Non-pigmented ciliary epithelial cell (primary cell): ENCODE measurements around the gene ABT1.
"Not testable (repeated sequence)": the region's sequence is repeated elsewhere in the genome, so short reads cannot be mapped to it uniquely, and the experiment has no call there.

ENCODE experiments used
- DNase-seq: peaks from one replicate; pipeline ENCODE4 v3.0.0-alpha.2; 2010; ENCODE audit warnings: low read depth

The ABT1 gene

DNA sequence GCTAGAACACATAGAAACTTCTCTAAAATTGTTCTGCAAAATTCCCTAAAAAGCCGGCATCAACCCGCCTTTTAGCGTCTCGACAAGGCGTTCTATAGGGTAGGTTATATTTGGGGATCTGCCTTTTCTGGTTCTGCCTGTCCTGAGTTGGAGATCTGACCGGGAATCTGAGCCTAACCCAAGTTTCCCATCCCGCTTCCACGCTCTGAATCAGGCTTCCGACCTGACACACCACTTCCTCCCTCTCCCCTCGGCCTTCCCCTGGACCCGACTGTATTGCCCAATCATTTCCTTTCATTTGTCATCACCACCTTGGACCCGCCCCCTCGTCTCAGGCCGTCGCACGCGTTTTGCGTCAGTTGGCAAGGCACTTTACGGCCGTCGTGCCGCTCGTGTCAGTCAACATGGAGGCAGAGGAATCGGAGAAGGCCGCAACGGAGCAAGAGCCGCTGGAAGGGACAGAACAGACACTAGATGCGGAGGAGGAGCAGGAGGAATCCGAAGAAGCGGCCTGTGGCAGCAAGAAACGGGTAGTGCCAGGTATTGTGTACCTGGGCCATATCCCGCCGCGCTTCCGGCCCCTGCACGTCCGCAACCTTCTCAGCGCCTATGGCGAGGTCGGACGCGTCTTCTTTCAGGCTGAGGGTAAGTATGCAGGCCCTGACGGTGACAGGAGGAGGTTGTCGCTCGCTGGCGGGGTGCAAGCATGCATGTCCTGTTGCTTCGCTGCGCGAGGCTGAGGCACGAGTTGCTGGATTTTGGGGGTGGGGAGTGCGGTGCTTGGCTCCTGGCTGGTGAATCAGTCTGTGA, at the start of gene ABT1:
TSS of gene ABT1 (plus strand) at position 375 of the 810 bp plus-strand sequence. CDS start at position 405, 30 bp downstream.
- peak; percentile 94 for DNase-seq

DNA sequence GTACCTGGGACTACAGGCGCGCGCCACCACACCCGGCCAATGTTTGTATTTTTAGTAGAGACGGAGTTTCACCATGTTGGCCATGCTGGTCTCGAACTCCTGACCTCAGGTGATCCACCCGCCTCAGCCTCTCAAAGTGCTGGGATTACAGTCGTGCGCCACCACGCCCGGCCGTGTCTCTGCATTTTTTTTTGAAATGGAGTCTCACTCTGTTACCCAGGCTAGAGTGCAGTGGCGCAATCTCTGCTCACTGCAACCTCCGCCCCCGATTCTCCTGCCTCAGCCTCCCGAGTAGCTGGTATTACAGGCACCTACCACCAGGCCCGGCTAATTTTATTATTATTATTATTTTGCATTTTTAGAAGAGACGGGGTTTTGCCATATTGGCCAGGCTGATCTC, 49.4 kb upstream of the ABT1 start:
- DNase-seq: not testable (repeated sequence)

DNA sequence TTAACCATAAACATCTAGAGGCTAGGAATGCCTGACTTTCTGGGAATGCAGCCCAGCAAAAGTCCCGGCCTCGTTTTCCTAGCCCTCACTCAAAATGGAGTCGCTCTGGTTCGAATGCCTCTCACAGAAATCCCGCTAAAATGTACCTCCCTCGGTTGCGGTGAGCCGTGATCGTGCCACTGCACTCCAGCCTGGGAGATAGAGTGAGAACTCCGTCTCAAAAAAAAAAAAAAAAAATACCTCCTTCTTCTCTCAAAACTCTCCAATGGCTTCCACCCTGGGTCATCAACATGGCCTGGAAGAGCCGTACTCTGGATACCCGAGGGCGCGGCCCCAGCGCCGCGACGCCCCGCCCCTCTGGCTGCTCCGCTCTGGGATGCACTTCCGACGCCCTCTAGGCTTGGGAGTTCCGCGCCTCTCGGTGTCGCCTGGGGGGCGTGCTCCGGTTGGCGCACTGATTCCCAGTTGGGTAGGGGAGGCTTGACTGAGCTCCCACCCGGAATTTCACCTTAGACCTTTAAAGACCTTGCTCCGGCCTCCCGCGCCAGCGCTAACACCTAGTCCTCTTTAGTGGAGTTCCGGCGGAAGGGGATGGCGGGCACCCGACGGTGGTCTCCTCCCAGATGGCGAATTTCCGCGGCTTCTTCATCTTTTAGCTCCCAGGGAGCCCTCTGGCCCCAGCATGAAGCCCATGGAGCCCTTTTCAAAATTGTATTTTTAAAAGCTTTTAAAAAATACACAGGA, 46.3 kb upstream of the ABT1 start:
- no peak for DNase-seq

DNA sequence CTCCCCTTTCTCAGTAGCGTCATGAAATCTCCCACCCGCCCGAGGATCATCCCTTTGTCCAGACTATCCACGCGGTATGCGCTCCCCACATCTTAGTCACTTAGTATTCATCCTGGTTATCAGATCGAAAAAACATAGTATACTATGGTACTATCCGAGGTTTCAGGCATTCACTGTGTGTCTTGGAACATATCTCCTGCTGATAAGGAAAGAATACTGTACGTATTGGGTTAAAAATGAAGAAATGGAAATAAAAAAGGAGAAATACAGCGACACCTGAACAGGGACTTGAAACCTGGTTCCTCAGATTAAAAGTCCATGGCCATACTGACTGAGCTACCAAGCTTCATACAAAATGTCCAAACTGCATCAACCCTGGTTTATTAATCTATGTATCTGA, 44.5 kb upstream of the ABT1 start:
- DNase-seq: no peak

DNA sequence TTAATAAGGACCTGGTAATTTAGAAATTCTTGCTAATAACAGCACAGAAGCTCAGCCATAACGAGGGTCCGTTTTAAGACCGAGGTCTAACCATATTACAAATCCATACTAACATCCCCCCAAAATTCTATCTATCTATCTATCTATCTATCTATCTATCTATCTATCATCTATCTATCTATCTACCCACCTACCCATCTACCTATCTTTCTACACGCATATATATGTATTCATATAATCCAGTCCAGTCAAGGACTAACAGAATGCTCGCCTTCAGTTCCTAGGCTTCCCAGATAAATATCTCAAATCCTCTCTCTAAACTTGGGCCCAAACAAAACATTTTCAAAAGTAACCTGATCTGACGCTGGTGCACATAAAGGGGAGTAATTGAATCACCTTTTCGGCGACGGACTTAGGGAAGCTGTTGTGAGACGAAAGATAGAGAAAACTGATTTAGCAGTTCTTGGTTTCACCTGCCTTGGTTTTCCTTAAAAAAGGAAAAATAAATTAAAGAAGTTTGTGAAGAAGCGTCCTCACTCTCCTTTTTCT, 44.0 kb upstream of the ABT1 start:
- no peak for DNase-seq

DNA sequence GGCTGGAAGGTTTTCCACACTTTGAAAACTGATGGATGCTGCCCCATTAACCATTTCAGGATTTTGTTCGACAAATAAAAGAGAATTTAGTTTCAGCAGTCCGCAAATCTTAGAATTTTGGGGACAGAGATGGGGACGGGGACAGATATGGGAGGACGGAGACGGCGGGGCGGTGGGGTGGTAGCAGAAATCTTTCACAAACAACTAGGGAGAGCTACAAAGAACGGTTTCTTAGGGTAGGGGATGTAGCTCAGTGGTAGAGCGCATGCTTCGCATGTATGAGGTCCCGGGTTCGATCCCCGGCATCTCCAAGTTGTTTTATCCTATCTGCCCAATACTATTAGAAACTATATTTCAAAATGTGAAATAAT, 43.5 kb upstream of the ABT1 start:
- no peak for DNase-seq

DNA sequence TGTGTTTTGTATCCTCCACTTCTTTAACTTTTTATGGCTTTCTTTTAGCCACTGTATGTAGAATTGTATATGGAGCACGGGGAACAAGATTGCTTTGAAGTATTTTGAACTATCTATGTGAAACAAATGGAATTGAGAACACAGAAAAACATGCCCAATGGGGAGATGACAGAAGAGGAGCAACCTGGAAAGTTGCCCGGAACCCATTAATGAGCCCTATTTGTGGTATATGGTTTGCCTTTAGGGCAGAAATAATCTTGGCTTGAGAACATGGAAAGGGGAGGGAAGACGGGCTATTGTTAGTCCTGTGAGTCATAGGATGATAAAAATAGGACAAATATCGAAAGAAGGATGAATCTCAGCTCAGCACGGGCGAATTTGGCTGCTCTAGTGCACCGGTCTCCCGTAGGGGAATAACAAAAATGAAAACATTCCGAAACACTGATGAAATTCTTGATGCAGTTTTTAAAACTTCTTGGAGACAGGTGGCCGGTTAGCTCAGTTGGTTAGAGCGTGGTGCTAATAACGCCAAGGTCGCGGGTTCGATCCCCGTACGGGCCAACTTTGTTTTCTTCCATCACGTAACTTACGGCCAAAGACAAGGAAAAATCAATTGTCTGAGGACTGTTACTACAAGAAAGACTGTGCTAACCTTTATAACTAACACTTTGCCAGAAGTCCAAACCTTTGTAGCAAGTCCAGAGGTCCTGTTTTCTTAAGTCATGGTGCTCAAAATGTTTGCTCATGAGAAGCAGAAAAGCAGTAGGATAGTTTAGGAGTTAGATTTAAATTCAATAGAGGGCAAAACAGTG, 42.9 kb upstream of the ABT1 start:
- DNase-seq: peak; percentile 85

DNA sequence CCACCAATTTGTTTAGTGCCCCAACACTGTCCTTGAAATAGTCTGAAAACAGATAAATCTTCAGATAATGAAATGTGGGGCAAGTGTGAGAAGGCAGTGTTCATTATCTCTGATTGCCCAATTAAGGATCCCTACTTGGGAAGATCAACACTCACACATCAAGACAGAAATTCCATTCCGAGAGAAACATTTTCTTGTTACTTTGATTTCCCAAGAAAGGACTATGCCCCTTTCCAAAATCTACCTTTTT, 42.4 kb upstream of the ABT1 start:
- no peak for DNase-seq

DNA sequence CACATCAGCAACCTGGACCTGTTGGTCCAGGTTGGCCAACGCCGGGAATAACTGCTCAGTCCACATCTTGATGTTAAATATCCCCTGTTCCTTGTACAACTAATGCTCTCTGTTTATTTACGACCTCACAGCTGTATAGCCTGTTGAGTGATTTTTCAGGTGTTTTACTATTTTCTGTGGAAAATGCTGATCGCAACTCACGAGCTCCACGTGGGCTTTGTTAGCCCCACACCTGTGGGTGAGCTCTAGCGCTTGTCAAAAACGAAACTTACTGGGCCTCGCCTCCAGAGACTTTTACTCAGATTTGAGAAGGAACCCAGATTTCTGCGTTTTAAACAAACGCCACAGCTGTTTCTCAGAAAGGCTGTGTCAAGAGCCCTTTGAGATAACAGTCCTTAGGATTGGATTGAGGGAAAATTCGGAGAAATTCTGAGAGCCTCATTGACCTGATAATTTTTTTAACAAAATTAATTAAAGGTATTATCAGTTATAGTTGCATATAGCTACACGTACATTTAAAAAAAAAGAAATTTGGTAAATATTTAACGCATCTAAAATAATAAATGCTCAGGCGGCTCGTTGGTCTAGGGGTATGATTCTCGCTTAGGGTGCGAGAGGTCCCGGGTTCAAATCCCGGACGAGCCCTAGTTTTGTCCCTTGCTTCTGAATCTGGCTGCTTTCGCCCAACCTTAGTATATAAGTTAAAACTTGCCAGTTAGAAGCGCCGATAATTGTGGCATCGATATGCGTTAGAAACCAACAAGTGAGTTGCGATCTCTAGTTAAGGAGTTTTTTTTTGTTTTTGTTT, 41.9 kb upstream of the ABT1 start:
- no peak for DNase-seq

DNA sequence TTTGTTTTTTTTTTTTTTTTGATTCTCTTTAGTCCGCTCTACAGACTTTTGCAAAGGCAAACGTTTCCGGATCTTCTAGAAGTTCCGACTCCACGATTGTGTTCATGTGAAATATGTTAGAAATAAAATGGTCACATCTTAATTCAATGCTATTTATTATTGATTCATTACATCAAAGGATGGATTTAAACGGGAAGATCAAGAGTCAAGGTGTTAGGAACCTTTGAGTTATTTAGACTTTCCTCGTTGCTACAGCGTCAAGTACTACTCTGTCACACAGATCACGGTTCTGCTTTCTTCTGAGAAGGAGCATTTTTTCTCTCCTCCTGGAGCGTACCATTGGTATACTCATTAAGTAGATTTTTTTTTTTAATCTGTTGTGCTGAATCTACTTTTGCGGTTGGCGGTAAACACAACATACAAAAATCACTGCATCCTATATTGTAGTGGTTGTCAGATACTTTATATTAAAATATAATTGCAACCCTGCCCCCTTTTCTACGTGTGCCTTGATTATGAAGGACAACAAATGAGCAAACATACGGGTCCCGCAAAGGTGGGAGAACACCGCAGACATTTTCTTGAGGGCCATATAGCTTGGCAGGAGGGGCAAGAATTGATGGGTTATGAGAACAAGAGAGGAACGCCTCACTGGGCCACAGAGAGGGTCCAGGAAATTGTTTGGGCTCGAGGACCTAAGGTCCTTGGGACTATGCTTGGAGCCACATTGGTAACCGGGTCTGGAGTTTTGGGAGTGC, 41.1 kb upstream of the ABT1 start:
- DNase-seq: no peak

DNA sequence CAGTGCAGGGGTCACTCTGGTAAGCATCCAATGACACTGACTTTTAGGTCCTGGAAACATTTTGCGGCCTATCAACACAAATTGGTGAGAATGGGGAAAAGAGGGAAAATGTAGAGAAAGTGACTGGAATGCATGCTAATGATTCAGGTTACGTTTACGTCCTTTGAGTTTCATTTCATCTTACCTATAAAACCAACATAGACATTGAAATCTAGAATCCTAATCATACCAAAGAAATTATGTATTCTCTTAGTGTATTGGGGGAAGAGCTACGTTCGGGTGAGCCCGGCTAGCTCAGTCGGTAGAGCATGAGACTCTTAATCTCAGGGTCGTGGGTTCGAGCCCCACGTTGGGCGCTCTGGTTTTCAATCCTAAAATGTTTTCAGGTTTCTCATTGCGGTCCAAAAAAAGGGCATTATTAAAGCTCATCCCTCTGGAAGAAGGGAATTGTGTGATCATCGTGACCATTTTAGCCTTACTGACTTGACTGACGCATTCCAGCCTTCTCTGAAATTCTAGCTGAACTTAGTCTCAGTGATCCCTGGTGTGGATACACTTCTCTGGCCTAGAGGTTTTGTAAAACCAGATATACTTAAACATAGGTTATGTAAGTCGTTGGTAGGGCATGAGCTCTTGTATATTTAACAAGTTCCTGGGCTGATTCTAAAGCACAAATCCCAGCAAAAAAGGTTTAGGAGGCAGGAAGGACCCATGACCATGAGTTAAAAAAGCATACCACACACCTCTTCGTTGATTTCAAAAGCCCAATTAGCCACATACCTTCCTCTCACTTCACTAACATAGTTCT, 40.3 kb upstream of the ABT1 start:
- DNase-seq: peak; percentile 91

DNA sequence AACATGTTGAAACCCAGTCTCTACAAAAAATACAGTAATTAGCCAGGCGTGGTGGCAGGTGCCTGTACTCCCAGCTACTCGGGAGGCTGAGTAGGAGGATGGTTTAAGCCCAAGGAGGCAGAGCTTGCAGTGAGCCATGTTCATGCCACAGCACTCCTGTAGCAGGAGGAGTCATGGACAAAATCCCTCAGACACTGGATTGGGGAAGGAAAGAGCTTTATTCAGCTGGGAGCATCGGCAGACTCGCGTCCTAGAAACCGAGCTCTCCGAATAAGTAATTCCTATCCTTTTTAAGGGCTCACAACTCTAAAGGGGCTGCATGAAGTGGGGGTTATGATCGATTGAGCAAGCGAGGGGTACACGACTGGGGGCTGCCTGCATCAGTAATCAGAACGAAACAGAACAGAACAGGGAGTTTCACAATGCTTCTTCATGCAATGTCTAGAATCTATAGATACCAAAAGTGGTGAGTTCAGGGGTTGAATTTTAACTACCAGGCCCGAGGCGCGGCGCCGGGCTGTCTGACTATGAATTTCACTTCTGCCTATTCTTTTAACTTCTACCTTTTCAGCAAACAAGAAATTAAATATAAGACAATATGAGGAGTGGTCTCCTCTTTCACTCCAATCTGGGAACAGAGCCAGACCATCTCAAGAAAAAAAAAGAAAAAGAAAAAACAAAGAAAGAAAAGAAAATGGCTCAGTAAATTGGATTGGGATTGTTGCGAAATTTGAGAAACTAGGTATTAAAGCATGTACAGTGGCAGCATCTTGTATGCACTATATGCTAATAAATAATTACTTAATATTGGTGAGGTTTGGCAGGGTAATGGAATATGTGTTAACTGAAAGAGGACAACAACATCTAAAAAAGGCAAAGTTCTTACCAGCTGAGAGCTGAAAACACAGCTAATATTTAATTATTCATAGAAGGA, 35.0 kb upstream of the ABT1 start:
- DNase-seq: no peak

DNA sequence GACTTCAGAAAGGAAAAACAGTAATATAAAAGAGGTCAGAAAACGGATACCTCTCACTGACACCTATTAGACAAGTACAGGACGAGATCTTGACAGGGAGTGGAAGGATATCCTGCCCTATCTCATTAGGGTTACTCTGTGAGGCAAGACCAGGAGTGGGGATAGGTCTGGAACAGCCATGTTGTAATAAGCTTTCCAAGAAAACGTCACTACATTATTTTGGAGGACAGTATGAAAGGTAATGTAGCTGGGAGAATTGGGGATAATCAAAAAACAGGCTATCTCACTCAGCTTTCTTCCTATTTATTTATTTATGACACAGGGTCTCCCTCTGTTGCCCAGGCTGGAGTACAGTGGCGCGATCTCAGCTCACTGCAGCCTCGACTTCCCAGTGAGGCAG, 33.3 kb upstream of the ABT1 start:
- no peak for DNase-seq

DNA sequence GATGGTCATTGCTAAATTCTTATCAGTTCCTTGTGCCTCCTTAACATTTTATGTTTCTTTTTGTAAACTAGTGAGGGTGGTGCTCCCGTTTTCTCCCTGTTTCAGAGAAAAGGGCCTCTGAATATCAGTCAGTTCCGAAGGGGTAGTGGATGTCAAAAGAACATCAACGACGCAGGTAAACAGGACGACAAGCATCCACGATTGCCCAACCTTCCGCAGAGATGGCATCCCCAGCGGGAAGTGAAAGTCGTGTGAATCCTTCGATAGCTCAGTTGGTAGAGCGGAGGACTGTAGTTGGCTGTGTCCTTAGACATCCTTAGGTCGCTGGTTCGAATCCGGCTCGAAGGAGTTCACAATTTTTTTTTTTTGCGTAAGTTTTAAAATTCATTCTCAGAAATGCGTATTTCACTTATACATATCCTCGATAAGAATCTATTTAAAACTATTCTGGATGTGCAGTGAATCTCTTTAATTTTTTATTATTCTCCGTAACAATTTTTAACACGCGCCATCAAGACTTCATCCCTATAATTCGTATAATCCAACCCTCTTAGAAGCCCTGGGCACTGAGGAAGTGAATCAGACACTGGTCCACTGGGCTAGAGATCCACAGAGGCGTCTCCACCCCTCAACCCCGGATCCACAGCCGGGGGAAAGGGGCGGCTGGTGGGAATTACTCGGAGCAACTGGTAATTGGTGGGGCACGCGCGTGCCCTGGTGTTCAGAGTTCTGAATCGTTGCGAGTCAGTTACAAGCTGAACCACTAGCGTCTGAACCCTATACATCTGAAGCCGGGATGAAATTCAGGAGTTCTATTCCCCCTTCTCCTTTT, 27.9 kb upstream of the ABT1 start:
- DNase-seq: no peak

DNA sequence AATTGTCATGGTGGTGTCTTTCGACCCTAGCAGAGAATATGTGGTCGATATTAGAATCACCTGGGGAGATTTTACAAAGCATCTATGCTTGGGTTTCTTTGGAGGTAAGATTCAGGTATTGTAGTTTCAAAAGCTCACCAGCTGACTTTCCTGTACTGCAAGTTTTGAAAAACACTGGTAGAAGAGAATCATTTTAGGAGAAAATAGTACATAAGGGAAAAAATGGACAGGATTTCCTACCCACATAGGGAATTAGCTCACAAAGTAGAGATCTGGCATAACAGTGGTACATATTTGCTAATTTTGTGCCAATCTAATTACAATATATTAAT, 27.4 kb upstream of the ABT1 start:
- DNase-seq: no peak

DNA sequence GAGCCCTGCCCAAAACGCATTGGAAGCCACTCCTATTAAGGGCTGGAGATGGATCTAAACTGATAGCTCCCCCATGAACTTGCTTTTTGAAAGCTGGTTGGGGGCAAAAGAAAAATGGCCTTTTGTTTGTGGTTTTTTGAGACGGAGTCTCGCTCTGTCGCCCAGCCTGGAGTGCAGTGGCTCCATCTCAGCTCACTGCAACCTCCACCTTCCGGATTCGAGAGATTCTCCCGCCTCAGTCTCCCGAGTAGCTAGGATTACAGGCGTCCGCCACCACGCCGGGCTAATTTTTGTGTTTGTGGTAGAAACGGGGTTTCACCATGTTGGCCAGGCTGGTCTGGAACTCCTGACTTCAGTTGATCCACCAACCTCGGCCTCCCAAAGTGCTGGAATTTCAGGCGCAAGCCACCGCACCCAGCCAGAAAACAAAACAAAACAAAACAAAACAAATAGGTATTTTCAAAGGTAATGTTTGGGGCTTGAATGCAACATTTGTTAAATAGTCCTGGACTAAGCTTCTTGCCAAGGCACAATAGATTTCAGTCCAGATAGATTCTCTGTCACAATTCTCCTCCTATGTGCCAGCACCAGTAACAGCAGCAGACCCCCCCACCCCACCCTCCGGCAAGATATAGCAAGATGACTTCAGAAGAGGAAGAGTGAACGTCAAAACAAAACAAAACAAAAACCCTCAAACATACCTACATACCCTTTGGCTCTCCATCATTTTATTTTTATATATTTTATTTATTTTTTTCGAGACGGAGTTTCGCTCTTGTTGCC, 26.5 kb upstream of the ABT1 start:
- no peak for DNase-seq

DNA sequence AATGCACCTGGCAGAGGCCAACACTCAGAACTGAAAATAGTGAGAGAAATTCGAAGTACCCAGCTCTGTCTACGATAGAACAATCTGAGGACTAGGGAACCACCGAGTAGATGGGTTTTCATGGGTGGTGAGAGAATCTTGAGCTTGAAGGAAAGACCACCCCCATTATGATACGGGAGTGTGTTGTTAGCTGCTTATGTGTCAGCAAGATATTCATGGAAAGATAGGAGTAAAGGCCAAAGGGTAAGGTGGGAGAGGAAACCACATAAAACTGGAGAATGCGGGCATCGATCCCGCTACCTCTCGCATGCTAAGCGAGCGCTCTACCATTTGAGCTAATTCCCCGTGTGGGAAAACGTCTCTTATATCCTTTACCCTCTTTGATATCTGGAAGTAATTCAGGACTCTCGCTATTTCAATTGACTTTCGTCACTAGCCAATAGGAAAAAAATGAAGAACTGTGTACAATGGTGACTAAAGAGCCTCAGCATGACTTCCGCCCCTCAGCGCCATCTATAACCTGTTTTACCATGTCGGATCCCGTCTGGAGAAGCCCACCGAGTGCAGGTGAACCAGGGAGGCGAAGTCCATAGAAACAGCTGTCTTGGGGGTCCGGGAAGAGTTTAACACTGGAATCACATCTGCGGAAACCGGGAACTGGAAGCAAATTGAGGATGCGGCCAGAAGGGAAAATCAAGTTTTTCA, 25.0 kb upstream of the ABT1 start:
- DNase-seq: no peak
